Endothelial cell (in vitro differentiated cells): Measurements from ENCODE around the gene NOD2. TPM values are rescaled to one million over a fixed set of nuclear protein-coding genes. Genes with fewer than 3 reads are reported as not detected.

Experiments used
- DNase-seq: peaks from one replicate; pipeline ENCODE4 v3.0.0; 2021; ENCODE audit warnings: low spot score
- H3K27ac Mint-ChIP-seq: one replicate; pipeline ENCODE4 v1.8.0; 2021; ENCODE audit warnings: mixed read lengths, inconsistent platforms; ENCODE audit not compliant: unreplicated experiment
- H3K27me3 Mint-ChIP-seq: one replicate; pipeline ENCODE4 v1.8.0; 2021; ENCODE audit warnings: mild to moderate bottlenecking, moderate library complexity, mixed read lengths, inconsistent platforms; ENCODE audit not compliant: unreplicated experiment
- H3K36me3 Mint-ChIP-seq: one replicate; pipeline ENCODE4 v1.8.0; 2021; ENCODE audit warnings: mild to moderate bottlenecking, low read depth, mixed read lengths, inconsistent platforms; ENCODE audit not compliant: unreplicated experiment
- H3K4me1 Mint-ChIP-seq: one replicate; pipeline ENCODE4 v1.8.0; 2021; ENCODE audit warnings: mild to moderate bottlenecking, mixed read lengths, inconsistent platforms; ENCODE audit not compliant: unreplicated experiment
- H3K4me3 Mint-ChIP-seq: one replicate; pipeline ENCODE4 v1.8.0; 2021; ENCODE audit warnings: mild to moderate bottlenecking, mixed read lengths, inconsistent platforms; ENCODE audit not compliant: unreplicated experiment
- H3K9me3 Mint-ChIP-seq: one replicate; pipeline ENCODE4 v1.8.0; 2021; ENCODE audit warnings: mixed read lengths, inconsistent platforms; ENCODE audit not compliant: unreplicated experiment
- CTCF ChIP-seq: fragments of 200-600 bp; sonication (generic); IDR thresholded peaks from one replicate; pipeline ENCODE4 v1.5.0; 2021; ENCODE audit warnings: antibody characterized with exemption; ENCODE audit not compliant: unreplicated experiment
- total RNA-seq: library from RNA; stranded (reverse); fragmentation: NEBNext Ultra II Directional; extraction: Animal tissue kit (Norgen Biotek cat#: 25700); gene quantifications from one replicate; pipeline ENCODE4 v1.2.1, GENCODE V29; 2021; ENCODE audit not compliant: unreplicated experiment

NOD2 gene
- total RNA-seq, 1 donor from 2014 or later, result 0.51 TPM

GRCh38 chr16:50712956-50713355, 19.6 kb downstream of the NOD2 start:
- TF ChIP-seq CTCF, result no peak
- Mint-ChIP-seq H3K36me3 (peaks cover 8% of the 10 kb centered on the region), H3K4me1 (peaks cover 20% of the 10 kb centered on the region), H3K27ac (no peak overlapping the region), H3K9me3 (no peaks in the 10 kb centered on the region), H3K27me3 (peaks cover 9% of the 10 kb centered on the region), H3K4me3 (no peak overlapping the region)
- no peak for DNase-seq

- Mint-ChIP-seq H3K27me3 (peaks cover 10% of the 10 kb centered on the region), H3K4me3 (no peak overlapping the region), H3K36me3 (peaks cover 7% of the 10 kb centered on the region), H3K27ac (no peak overlapping the region), H3K9me3 (no peaks in the 10 kb centered on the region), H3K4me1 (peaks cover 5% of the 10 kb centered on the region)
- DNase-seq, result no peak
- TF ChIP-seq CTCF, result no peak
Observed at GRCh38 chr16:50717091-50717490, 23.7 kb downstream of the NOD2 start.

- no peaks in the 10 kb centered on the region for H3K9me3 Mint-ChIP-seq
- no peak for DNase-seq
- H3K4me3 Mint-ChIP-seq, result no peak overlapping the region
- H3K27me3 Mint-ChIP-seq, result peaks cover 8% of the 10 kb centered on the region
- H3K27ac Mint-ChIP-seq, result no peak overlapping the region
- no peak for TF ChIP-seq CTCF
- H3K4me1 Mint-ChIP-seq, result peaks cover 3% of the 10 kb centered on the region
- peaks cover 7% of the 10 kb centered on the region for H3K36me3 Mint-ChIP-seq
Observed at GRCh38 chr16:50717494-50717893, 24.1 kb downstream of the NOD2 start.

GRCh38 chr16:50718061-50718760, 24.8 kb downstream of the NOD2 start:
- Mint-ChIP-seq H3K27ac (no peak overlapping the region), H3K4me3 (no peak overlapping the region), H3K4me1 (peaks cover 3% of the 10 kb centered on the region), H3K36me3 (peaks cover 7% of the 10 kb centered on the region), H3K9me3 (no peaks in the 10 kb centered on the region), H3K27me3 (peaks cover 6% of the 10 kb centered on the region)
- TF ChIP-seq CTCF, result no peak
- DNase-seq, result no peak

- H3K4me3 Mint-ChIP-seq, result no peak overlapping the region
- H3K27ac Mint-ChIP-seq, result no peak overlapping the region
- H3K36me3 Mint-ChIP-seq, result peaks cover 3% of the 10 kb centered on the region
- peaks cover 6% of the 10 kb centered on the region for H3K27me3 Mint-ChIP-seq
- no peak for DNase-seq
- no peaks in the 10 kb centered on the region for H3K9me3 Mint-ChIP-seq
- no peak for TF ChIP-seq CTCF
- peaks cover 3% of the 10 kb centered on the region for H3K4me1 Mint-ChIP-seq
Observed at GRCh38 chr16:50718761-50719400, 25.5 kb downstream of the NOD2 start.
